ENCODE measurements around the gene GBF1.

Gene GBF1

GRCh38 chr10:102401735-102402511 is 156.6 kb downstream of the GBF1 start:
- Histone ChIP-seq H3K9ac (ENCODE audit: low read depth in 1 of 2, low read length in 2 of 2) (no peak overlapping the region), H3K27ac (ENCODE audit: low read depth, low read length) (no peak overlapping the region), H3K36me3 (ENCODE audit: control insufficient read depth in 1 of 2, insufficient read depth in 2 of 2, low read length in 2 of 2) (peaks cover 7 to 25% of the 10 kb centered on the region in 2 donors), H3K27me3 (ENCODE audit: control insufficient read depth in 1 of 2, insufficient read depth in 2 of 2, low read length in 2 of 2) (no peaks in the 10 kb centered on the region), H3K4me3 (ENCODE audit: low read depth in 1 of 2, low read length in 2 of 2) (no peak overlapping the region), H3K4me1 (ENCODE audit: control insufficient read depth in 1 of 2, insufficient read depth in 2 of 2, low read length in 2 of 2) (peaks cover 7 to 11% of the 10 kb centered on the region in 2 donors), H3K9me3 (ENCODE audit: control insufficient read depth in 1 of 2, low read length in 2 of 2) (no peaks in the 10 kb centered on the region)

GRCh38 chr10:102402512-102402896 is 157.2 kb downstream of the GBF1 start:
- Histone ChIP-seq H3K27me3 (ENCODE audit: control insufficient read depth in 1 of 2, insufficient read depth in 2 of 2, low read length in 2 of 2) (peaks cover 3% of the 10 kb centered on the region in 2 donors), H3K36me3 (ENCODE audit: control insufficient read depth in 1 of 2, insufficient read depth in 2 of 2, low read length in 2 of 2) (peaks cover 7 to 24% of the 10 kb centered on the region in 2 donors), H3K9me3 (ENCODE audit: control insufficient read depth in 1 of 2, low read length in 2 of 2) (no peaks in the 10 kb centered on the region), H3K4me1 (ENCODE audit: control insufficient read depth in 1 of 2, insufficient read depth in 2 of 2, low read length in 2 of 2) (peaks cover 6 to 10% of the 10 kb centered on the region in 2 donors), H3K9ac (ENCODE audit: low read depth in 1 of 2, low read length in 2 of 2) (no peak overlapping the region), H3K4me3 (ENCODE audit: low read depth in 1 of 2, low read length in 2 of 2) (no peak overlapping the region), H3K27ac (ENCODE audit: low read depth, low read length) (no peak overlapping the region)

- Histone ChIP-seq H3K9ac (ENCODE audit: low read depth in 1 of 2, low read length in 2 of 2) (no peak overlapping the region), H3K36me3 (ENCODE audit: control insufficient read depth in 1 of 2, insufficient read depth in 2 of 2, low read length in 2 of 2) (peaks cover 6 to 19% of the 10 kb centered on the region in 2 donors), H3K27me3 (ENCODE audit: control insufficient read depth in 1 of 2, insufficient read depth in 2 of 2, low read length in 2 of 2) (peaks cover 9% of the 10 kb centered on the region in 2 donors), H3K9me3 (ENCODE audit: control insufficient read depth in 1 of 2, low read length in 2 of 2) (no peaks in the 10 kb centered on the region), H3K4me3 (ENCODE audit: low read depth in 1 of 2, low read length in 2 of 2) (no peak overlapping the region), H3K27ac (ENCODE audit: low read depth, low read length) (no peak overlapping the region), H3K4me1 (ENCODE audit: control insufficient read depth in 1 of 2, insufficient read depth in 2 of 2, low read length in 2 of 2) (peaks cover 6 to 10% of the 10 kb centered on the region in 2 donors)
Measured at GRCh38 chr10:102403115-102403514, 157.8 kb downstream of the GBF1 start.

- Histone ChIP-seq H3K36me3 (ENCODE audit: control insufficient read depth in 1 of 2, insufficient read depth in 2 of 2, low read length in 2 of 2) (peaks cover 0 to 17% of the 10 kb centered on the region in 2 donors), H3K4me1 (ENCODE audit: control insufficient read depth in 1 of 2, insufficient read depth in 2 of 2, low read length in 2 of 2) (peaks cover 8 to 12% of the 10 kb centered on the region in 2 donors), H3K27me3 (ENCODE audit: control insufficient read depth in 1 of 2, insufficient read depth in 2 of 2, low read length in 2 of 2) (peaks cover 17 to 19% of the 10 kb centered on the region in 2 donors), H3K27ac (ENCODE audit: low read depth, low read length) (no peak overlapping the region), H3K9me3 (ENCODE audit: control insufficient read depth in 1 of 2, low read length in 2 of 2) (no peaks in the 10 kb centered on the region), H3K9ac (ENCODE audit: low read depth in 1 of 2, low read length in 2 of 2) (no peak overlapping the region), H3K4me3 (ENCODE audit: low read depth in 1 of 2, low read length in 2 of 2) (no peak overlapping the region)
Measured at GRCh38 chr10:102404361-102405107, 159.2 kb downstream of the GBF1 start.

- Histone ChIP-seq H3K4me1 (ENCODE audit: control insufficient read depth in 1 of 2, insufficient read depth in 2 of 2, low read length in 2 of 2) (peaks cover 4 to 10% of the 10 kb centered on the region in 2 donors), H3K27ac (ENCODE audit: low read depth, low read length) (no peak overlapping the region), H3K27me3 (ENCODE audit: control insufficient read depth in 1 of 2, insufficient read depth in 2 of 2, low read length in 2 of 2) (peaks cover 23 to 25% of the 10 kb centered on the region in 2 donors), H3K9me3 (ENCODE audit: control insufficient read depth in 1 of 2, low read length in 2 of 2) (no peaks in the 10 kb centered on the region), H3K36me3 (ENCODE audit: control insufficient read depth in 1 of 2, insufficient read depth in 2 of 2, low read length in 2 of 2) (peaks cover 0 to 16% of the 10 kb centered on the region in 2 donors), H3K4me3 (ENCODE audit: low read depth in 1 of 2, low read length in 2 of 2) (no peak overlapping the region), H3K9ac (ENCODE audit: low read depth in 1 of 2, low read length in 2 of 2) (no peak overlapping the region)
Measured at GRCh38 chr10:102405108-102405571, 159.8 kb downstream of the GBF1 start.

GRCh38 chr10:102405632-102406031 is 160.3 kb downstream of the GBF1 start:
- Histone ChIP-seq H3K4me1 (ENCODE audit: control insufficient read depth in 1 of 2, insufficient read depth in 2 of 2, low read length in 2 of 2) (peaks cover 8 to 13% of the 10 kb centered on the region in 2 donors), H3K9ac (ENCODE audit: low read depth in 1 of 2, low read length in 2 of 2) (no peak overlapping the region), H3K4me3 (ENCODE audit: low read depth in 1 of 2, low read length in 2 of 2) (no peak overlapping the region), H3K27ac (ENCODE audit: low read depth, low read length) (no peak overlapping the region), H3K36me3 (ENCODE audit: control insufficient read depth in 1 of 2, insufficient read depth in 2 of 2, low read length in 2 of 2) (peaks cover 0 to 12% of the 10 kb centered on the region in 2 donors), H3K9me3 (ENCODE audit: control insufficient read depth in 1 of 2, low read length in 2 of 2) (no peaks in the 10 kb centered on the region), H3K27me3 (ENCODE audit: control insufficient read depth in 1 of 2, insufficient read depth in 2 of 2, low read length in 2 of 2) (peaks cover 26 to 30% of the 10 kb centered on the region in 2 donors)

GRCh38 chr10:102406815-102407214 is 161.5 kb downstream of the GBF1 start:
- Histone ChIP-seq H3K4me1 (ENCODE audit: control insufficient read depth in 1 of 2, insufficient read depth in 2 of 2, low read length in 2 of 2) (peaks cover 8 to 14% of the 10 kb centered on the region in 2 donors), H3K27me3 (ENCODE audit: control insufficient read depth in 1 of 2, insufficient read depth in 2 of 2, low read length in 2 of 2) (peaks cover 38 to 41% of the 10 kb centered on the region in 2 donors), H3K9me3 (ENCODE audit: control insufficient read depth in 1 of 2, low read length in 2 of 2) (no peaks in the 10 kb centered on the region), H3K9ac (ENCODE audit: low read depth in 1 of 2, low read length in 2 of 2) (no peak overlapping the region), H3K4me3 (ENCODE audit: low read depth in 1 of 2, low read length in 2 of 2) (no peak overlapping the region), H3K36me3 (ENCODE audit: control insufficient read depth in 1 of 2, insufficient read depth in 2 of 2, low read length in 2 of 2) (peaks cover 0 to under 1% of the 10 kb centered on the region in 2 donors), H3K27ac (ENCODE audit: low read depth, low read length) (no peak overlapping the region)

- Histone ChIP-seq H3K27me3 (ENCODE audit: control insufficient read depth in 1 of 2, insufficient read depth in 2 of 2, low read length in 2 of 2) (peaks cover 46 to 49% of the 10 kb centered on the region in 2 donors), H3K4me1 (ENCODE audit: control insufficient read depth in 1 of 2, insufficient read depth in 2 of 2, low read length in 2 of 2) (peaks cover 8 to 14% of the 10 kb centered on the region in 2 donors), H3K27ac (ENCODE audit: low read depth, low read length) (no peak overlapping the region)
Measured at GRCh38 chr10:102407425-102408130, 162.2 kb downstream of the GBF1 start.

GRCh38 chr10:102408131-102408727 is 162.9 kb downstream of the GBF1 start:
- H3K4me3 ChIP-seq (ENCODE audit: low read depth in 1 of 2, low read length in 2 of 2), result no peak overlapping the region
- peaks cover 8 to 14% of the 10 kb centered on the region in 2 donors for H3K4me1 ChIP-seq (ENCODE audit: control insufficient read depth in 1 of 2, insufficient read depth in 2 of 2, low read length in 2 of 2)
- H3K9me3 ChIP-seq (ENCODE audit: control insufficient read depth in 1 of 2, low read length in 2 of 2), result no peaks in the 10 kb centered on the region
- no peaks in the 10 kb centered on the region for H3K36me3 ChIP-seq (ENCODE audit: control insufficient read depth in 1 of 2, insufficient read depth in 2 of 2, low read length in 2 of 2)
- no peak overlapping the region for H3K27ac ChIP-seq (ENCODE audit: low read depth, low read length)
- H3K9ac ChIP-seq (ENCODE audit: low read depth in 1 of 2, low read length in 2 of 2), result no peak overlapping the region
- H3K27me3 ChIP-seq (ENCODE audit: control insufficient read depth in 1 of 2, insufficient read depth in 2 of 2, low read length in 2 of 2), result peaks cover 50 to 55% of the 10 kb centered on the region in 2 donors

More at GRCh38 chr10:102407425-102408130, 162.2 kb downstream of the GBF1 start:
- no peaks in the 10 kb centered on the region for H3K9me3 ChIP-seq (ENCODE audit: control insufficient read depth in 1 of 2, low read length in 2 of 2)
- no peak overlapping the region for H3K9ac ChIP-seq (ENCODE audit: low read depth in 1 of 2, low read length in 2 of 2)
- H3K4me3 ChIP-seq (ENCODE audit: low read depth in 1 of 2, low read length in 2 of 2), result no peak overlapping the region
- no peaks in the 10 kb centered on the region for H3K36me3 ChIP-seq (ENCODE audit: control insufficient read depth in 1 of 2, insufficient read depth in 2 of 2, low read length in 2 of 2)

Measured in duodenal mucosa (tissue), 2 donors.